Natural killer cell (primary cell): ENCODE results near the gene LRCH3. TPM values are rescaled to one million over a fixed set of nuclear protein-coding genes. Genes with fewer than 3 reads are reported as not detected.

ENCODE experiments used
- ATAC-seq, 3 donors: fragments of 150-1000 bp in 2 of 3; fragments of 200-7000 bp in 1 of 3; cut with Tn5 transposase; 1 replicate in 1 of 3; 2 replicates in 2 of 3; pipeline ENCODE4 v1.10.0; 2021; ENCODE audit warnings: mild to moderate bottlenecking in 2 of 3, moderate library complexity in 2 of 3
- DNase-seq, 2 donors: peaks; one replicate each; pipeline versions ENCODE4 v3.0.0 to v3.0.0-alpha.2; 2013 to 2021; ENCODE audit warnings: mixed read lengths in 1 of 2
- H3K27ac ChIP-seq: one replicate; pipeline ENCODE4 v1.5.1; 2013; ENCODE audit warnings: mild to moderate bottlenecking, low read length
- H3K27me3 ChIP-seq: one replicate; pipeline ENCODE4 v1.6.1; 2013; ENCODE audit warnings: low read length; ENCODE audit not compliant: control insufficient read depth, insufficient read depth
- H3K36me3 ChIP-seq: one replicate; pipeline ENCODE4 v1.6.1; 2013; ENCODE audit warnings: low read length; ENCODE audit not compliant: control insufficient read depth, insufficient read depth
- H3K4me1 ChIP-seq: one replicate; pipeline ENCODE4 v1.6.1; 2013; ENCODE audit warnings: low read length; ENCODE audit not compliant: control insufficient read depth, insufficient read depth
- H3K4me3 ChIP-seq: one replicate; pipeline ENCODE4 v1.5.1; 2013; ENCODE audit warnings: low read length
- H3K9me3 ChIP-seq: one replicate; pipeline ENCODE4 v1.6.1; 2013; ENCODE audit warnings: low read length; ENCODE audit not compliant: control insufficient read depth, insufficient read depth
- H3K27ac Mint-ChIP-seq, 2 donors: one replicate each; pipeline ENCODE4 v1.8.0; 2022; ENCODE audit warnings: mild to moderate bottlenecking in 2 of 2, mixed read lengths in 2 of 2, moderate library complexity in 1 of 2
- H3K27me3 Mint-ChIP-seq, 2 donors: one replicate each; pipeline ENCODE4 v1.8.0; 2022; ENCODE audit warnings: low read depth in 2 of 2, mixed read lengths in 2 of 2
- H3K36me3 Mint-ChIP-seq: one replicate; pipeline ENCODE4 v1.8.0; 2022; ENCODE audit warnings: mixed read lengths
- H3K4me1 Mint-ChIP-seq, 2 donors: one replicate each; pipeline ENCODE4 v1.8.0; 2022; ENCODE audit warnings: mixed read lengths in 2 of 2
- H3K4me3 Mint-ChIP-seq: one replicate; pipeline ENCODE4 v1.8.0; 2022; ENCODE audit warnings: mild to moderate bottlenecking, moderate library complexity, mixed read lengths
- H3K9me3 Mint-ChIP-seq, 2 donors: one replicate each; pipeline ENCODE4 v1.8.0; 2022; ENCODE audit warnings: mixed read lengths in 2 of 2
- WGBS: methylation state at CpG from one replicate; pipeline ENCODE4 v1.1.7; 2013; ENCODE audit warnings: missing lambda C conversion rate; ENCODE audit not compliant: insufficient coverage; 5-methylcytosine and 5-hydroxymethylcytosine counted together
- intact Hi-C: fragments of 100-400 bp; cut with micrococcal nuclease; formaldehyde crosslinking; loops from one replicate; pipeline ENCODE4 v1.14.2; 2022
- total RNA-seq, 4 donors: library from RNA; stranded (reverse); fragments of 120-200 nt in 1 of 4; gene quantifications; one replicate each; pipeline versions ENCODE4 v1.2.3 to v1.2.4, GENCODE V29; 2013 to 2022
- TF ChIP-seq, protein P1 (sequence below): fragments of 200-600 bp; IDR thresholded peaks from one replicate; pipeline ENCODE4 v1.8.0; 2022; ENCODE audit warnings: antibody characterized with exemption

LRCH3 gene
- total RNA-seq, 3 donors from 2014 or later (not counting 1 experiment from before 2014, with no cell fraction given): 68.1 to 90.5 (median 90.3) TPM

DNA sequence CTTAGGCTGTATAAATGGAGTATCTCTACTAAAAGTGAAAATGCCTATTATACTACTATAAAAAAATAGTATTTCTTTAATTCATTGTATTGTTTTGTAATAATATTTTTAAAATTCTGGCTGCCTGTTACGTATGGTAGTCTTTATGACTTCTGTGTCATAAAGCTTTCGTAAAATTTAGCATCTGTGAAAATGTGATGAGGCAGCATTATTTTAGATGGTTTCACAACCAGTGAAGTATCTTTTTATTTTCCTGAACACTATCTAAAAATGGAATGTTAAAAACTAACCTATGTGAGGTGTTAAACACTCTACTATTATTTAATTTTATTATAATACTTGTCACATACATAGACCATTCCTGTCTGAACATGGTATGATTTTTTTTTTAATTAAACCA lies 46.2 kb downstream of the LRCH3 start:
- Histone ChIP-seq H3K27ac (no peak overlapping the region), H3K9me3 (no peaks in the 10 kb centered on the region), H3K27me3 (no peaks in the 10 kb centered on the region), H3K36me3 (peaks cover 71% of the 10 kb centered on the region), H3K4me3 (no peak overlapping the region), H3K4me1 (no peaks in the 10 kb centered on the region)
- no peaks in the 10 kb centered on the region for H3K4me1 Mint-ChIP-seq
- ATAC-seq (no peak), DNase-seq (no peak)
- TF ChIP-seq, protein P1, sequence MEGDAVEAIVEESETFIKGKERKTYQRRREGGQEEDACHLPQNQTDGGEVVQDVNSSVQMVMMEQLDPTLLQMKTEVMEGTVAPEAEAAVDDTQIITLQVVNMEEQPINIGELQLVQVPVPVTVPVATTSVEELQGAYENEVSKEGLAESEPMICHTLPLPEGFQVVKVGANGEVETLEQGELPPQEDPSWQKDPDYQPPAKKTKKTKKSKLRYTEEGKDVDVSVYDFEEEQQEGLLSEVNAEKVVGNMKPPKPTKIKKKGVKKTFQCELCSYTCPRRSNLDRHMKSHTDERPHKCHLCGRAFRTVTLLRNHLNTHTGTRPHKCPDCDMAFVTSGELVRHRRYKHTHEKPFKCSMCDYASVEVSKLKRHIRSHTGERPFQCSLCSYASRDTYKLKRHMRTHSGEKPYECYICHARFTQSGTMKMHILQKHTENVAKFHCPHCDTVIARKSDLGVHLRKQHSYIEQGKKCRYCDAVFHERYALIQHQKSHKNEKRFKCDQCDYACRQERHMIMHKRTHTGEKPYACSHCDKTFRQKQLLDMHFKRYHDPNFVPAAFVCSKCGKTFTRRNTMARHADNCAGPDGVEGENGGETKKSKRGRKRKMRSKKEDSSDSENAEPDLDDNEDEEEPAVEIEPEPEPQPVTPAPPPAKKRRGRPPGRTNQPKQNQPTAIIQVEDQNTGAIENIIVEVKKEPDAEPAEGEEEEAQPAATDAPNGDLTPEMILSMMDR: no peak
- no peaks in the 10 kb centered on the region for H3K9me3 Mint-ChIP-seq
- H3K4me3 Mint-ChIP-seq: no peak overlapping the region
- intact Hi-C loops: no loop called here
- 100% methylated on average over 2 of the region's 2 CpGs for WGBS
- no peak overlapping the region for H3K27ac Mint-ChIP-seq
- peaks cover 14% of the 10 kb centered on the region for H3K36me3 Mint-ChIP-seq
- H3K27me3 Mint-ChIP-seq: no peaks in the 10 kb centered on the region

GRCh38 chr3:197841789-197842188 lies 50.7 kb downstream of the LRCH3 start:
- Mint-ChIP-seq H3K9me3 (no peaks in the 10 kb centered on the region), H3K4me3 (no peak overlapping the region), H3K27ac (no peak overlapping the region), H3K27me3 (no peaks in the 10 kb centered on the region), H3K36me3 (peaks cover 7% of the 10 kb centered on the region), H3K4me1 (no peaks in the 10 kb centered on the region)
- Histone ChIP-seq H3K27me3 (no peaks in the 10 kb centered on the region), H3K36me3 (peaks cover 62% of the 10 kb centered on the region), H3K27ac (no peak overlapping the region), H3K9me3 (no peaks in the 10 kb centered on the region), H3K4me1 (no peaks in the 10 kb centered on the region), H3K4me3 (no peak overlapping the region)
- no peak for DNase-seq
- 98% methylated on average over 4 of the region's 5 CpGs for WGBS
- intact Hi-C loops: no loop called here
- TF ChIP-seq, protein P1: no peak
- ATAC-seq: no peak

GRCh38 chr3:197846491-197846890 lies 55.4 kb downstream of the LRCH3 start:
- no peak for ATAC-seq
- intact Hi-C loops: no loop called here
- WGBS: 89% methylated on average over 3 of the region's 3 CpGs

More at GRCh38 chr3:197846491-197846890, 55.4 kb downstream of the LRCH3 start:
- Histone ChIP-seq H3K36me3 (peaks cover 42% of the 10 kb centered on the region), H3K4me1 (peaks cover 4% of the 10 kb centered on the region), H3K27me3 (no peaks in the 10 kb centered on the region), H3K9me3 (no peaks in the 10 kb centered on the region), H3K4me3 (no peak overlapping the region), H3K27ac (no peak overlapping the region)
- H3K27me3 Mint-ChIP-seq: no peaks in the 10 kb centered on the region
- H3K9me3 Mint-ChIP-seq: no peaks in the 10 kb centered on the region
- no peak overlapping the region for H3K4me3 Mint-ChIP-seq
- peaks cover 1% of the 10 kb centered on the region for H3K36me3 Mint-ChIP-seq
- TF ChIP-seq, protein P1: no peak
- peaks cover 13 to 18% of the 10 kb centered on the region in 2 donors for H3K4me1 Mint-ChIP-seq
- no peak for DNase-seq
- peak overlapping the region; percentile 33 to 87 for H3K27ac Mint-ChIP-seq
